RKO (cell line): ENCODE measurements around the gene ZNF687.

ENCODE experiments used
- DNase-seq: peaks from one replicate; pipeline ENCODE4 v3.0.0-alpha.2; 2016; ENCODE audit warnings: low spot score

ZNF687 gene

GRCh38 chr1:151277249-151277648, 4.8 kb upstream of the ZNF687 start:
- no peak for DNase-seq

- DNase-seq, result peak; percentile 99
Measured at GRCh38 chr1:151281225-151281968, 702 bp upstream of the ZNF687 start.

- DNase-seq, result peak; percentile 46
Measured at GRCh38 chr1:151282883-151283725, 1.0 kb downstream of the ZNF687 start.

DNA sequence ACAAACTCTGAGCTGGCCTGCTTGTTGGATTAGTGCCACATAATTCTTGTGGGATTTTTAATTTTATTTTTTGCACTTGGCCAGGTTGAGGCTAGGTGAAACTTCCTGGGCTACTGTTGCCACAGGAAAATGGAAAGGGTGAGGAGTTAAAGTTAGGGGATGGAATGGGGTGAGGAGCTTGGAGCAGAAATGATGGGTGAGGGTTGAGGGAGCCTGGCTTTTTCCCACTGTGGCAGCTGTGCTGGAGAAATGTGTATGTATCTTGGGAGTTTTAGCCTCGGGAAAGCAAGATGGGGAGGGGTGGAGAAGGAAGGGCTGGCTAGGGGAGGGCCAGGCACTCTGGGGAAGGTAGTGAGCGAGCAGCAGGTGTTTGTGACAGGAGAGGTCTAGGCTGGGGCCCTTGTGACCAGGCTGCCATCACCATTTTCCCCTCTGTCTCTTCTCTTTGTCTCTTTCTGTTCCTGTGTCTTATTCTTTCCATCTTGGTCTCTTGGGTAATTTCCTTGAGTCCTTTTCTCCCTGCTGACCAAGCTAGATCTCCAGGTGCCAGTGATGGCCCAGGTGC, 2.0 kb downstream of the ZNF687 start:
- DNase-seq, result no peak

- DNase-seq, result no peak
Measured at GRCh38 chr1:151286619-151287340, 4.7 kb downstream of the ZNF687 start.

GRCh38 chr1:151287341-151287699, 5.2 kb downstream of the ZNF687 start:
- DNase-seq, result no peak

GRCh38 chr1:151287767-151288500, 5.8 kb downstream of the ZNF687 start:
- DNase-seq, result no peak

DNA sequence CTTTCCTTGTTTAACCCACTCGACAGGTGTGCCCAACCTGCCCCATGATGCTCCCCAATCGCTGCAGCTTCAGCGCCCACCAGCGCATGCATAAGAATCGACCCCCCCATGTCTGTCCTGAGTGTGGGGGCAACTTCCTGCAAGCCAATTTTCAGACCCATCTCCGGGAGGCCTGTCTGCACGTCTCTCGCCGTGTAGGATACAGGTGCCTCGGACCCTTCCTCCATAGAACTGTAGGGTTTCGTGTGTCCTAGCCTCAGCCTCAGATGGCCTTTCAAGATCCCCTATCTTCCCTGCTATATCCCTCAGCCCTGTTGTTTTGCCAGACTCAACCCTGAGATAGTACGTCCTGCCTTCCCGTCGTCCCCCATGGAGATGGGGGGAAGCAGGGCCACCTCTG, 6.4 kb downstream of the ZNF687 start:
- DNase-seq, result no peak

DNA sequence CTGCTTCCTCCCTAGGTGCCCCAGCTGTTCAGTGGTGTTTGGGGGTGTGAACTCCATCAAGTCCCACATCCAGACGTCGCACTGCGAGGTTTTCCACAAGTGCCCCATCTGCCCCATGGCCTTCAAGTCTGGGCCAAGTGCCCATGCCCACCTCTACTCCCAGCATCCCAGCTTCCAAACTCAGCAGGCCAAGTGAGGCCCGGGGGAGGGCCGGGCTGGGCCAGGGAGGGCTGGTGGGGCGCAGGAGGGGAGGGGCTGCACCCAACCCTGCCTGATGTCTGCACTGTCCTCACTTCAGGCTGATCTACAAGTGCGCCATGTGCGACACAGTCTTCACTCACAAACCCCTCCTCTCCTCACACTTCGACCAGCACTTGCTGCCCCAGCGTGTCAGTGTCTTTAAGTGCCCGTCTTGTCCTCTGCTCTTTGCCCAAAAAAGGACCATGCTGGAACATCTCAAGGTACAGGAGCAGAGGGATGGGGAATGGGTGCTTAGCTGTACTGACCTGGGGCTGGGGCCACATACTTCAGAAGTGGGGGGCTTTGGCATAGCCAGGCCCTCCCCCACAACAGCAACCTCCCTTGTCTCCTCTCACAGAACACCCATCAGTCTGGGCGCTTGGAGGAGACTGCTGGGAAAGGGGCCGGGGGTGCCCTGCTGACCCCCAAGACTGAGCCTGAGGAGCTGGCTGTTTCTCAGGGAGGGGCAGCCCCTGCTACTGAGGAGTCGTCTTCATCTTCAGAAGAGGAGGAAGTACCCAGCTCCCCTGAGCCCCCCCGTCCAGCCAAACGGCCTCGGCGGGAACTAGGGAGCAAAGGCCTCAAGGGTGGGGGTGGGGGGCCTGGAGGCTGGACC, 7.2 kb downstream of the ZNF687 start:
- no peak for DNase-seq

DNA sequence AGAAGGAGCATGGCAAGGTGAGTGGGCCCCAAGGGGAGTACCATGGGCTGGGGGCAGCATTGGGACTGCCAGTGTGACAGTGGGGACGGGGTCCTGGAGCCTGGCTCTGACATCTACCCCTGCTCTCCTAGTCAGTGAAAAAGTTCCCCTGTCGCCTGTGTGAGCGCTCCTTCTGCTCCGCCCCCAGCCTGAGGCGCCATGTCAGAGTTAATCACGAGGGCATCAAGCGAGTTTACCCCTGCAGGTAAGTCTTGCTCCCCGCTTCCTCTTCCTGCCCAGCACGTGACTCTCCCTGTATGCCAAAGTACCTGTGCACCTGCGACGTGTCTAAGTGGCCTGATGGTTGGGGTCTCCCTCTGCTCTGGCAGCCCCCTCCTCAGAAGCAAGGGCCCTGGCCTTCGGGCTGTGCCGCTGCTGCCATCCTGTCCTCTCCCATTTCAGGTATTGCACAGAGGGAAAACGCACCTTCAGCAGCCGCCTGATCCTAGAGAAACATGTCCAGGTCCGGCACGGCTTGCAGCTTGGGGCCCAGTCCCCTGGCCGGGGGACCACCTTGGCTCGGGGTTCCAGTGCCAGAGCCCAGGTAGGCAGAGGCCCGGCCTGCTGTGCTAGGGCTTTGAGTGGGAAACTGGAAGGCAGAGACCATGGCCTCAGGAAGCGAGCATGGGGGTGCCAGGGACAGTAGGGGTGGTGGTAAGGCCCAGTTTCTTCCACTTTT, 8.1 kb downstream of the ZNF687 start:
- DNase-seq, result no peak

- DNase-seq, result no peak
Measured at GRCh38 chr1:151290709-151291303, 8.7 kb downstream of the ZNF687 start.

- no peak for DNase-seq
Measured at GRCh38 chr1:151292207-151293030, 10.3 kb downstream of the ZNF687 start.

GRCh38 chr1:151293093-151293492, 11.0 kb downstream of the ZNF687 start:
- DNase-seq, result no peak

DNA sequence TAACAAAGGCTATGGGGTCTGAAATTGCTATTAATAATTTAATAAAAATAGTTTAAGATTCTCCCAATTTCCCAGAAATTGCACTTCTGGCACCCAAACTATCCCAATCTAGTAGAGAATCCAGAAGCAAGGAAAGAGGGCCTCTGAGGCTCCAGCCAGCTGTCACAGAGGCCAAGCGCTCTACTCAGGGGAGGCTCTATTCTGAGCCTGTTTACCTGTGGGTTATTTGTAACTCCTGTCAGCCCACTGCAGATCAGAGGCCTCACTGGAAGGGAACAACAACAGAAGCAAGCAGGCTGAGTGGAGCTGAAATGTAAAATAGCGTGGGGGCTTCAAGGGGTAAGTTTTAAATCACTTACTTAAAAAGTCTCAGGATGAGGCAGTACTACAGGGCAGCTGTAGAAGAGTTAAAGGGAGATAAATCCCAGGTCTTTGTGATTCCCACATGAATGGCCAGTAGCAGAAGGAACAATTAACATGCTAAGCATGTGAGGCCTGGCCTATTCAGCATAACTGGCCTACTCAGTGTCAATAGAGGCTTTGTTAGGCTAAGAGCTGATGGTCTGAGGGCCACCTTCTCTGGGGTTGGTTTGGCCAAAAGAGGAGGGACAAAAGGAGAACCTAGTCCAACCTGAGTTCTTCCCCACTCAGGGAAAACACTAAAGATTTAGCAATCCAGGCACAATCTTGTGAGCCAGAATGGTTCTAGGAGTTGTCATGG, 12.8 kb downstream of the ZNF687 start:
- no peak for DNase-seq

DNA sequence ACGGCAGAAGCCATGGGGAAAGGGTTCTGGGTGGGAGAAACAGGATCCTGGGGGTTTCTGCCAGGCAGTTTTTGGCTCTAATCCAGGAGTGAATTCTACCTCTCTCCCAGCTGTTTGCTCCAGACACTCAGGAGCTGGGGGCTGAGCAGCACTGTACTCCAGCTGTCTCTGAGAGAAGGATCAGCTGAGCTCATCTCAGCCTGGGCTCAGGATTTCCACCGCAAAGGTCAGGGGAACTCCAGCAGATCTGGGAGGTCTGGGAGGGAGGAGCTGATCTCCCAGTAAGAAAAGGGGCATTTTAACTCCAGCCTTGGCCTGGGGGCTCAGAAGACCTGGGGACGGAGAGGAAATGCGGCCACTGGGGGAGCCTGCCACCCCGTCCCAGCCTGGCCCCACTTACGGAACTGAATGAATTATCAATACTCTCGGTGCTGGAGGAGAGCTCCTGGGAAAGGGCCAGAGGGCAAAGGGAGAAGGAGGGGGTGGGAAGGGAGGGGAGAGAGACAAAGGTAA, 27.8 kb downstream of the ZNF687 start:
- no peak for DNase-seq

GRCh38 chr1:151311011-151311410, 28.9 kb downstream of the ZNF687 start:
- no peak for DNase-seq

GRCh38 chr1:151311589-151312331, 29.7 kb downstream of the ZNF687 start:
- peak; percentile 99 for DNase-seq
